ENCODE measurements around the gene MPND.

GRCh38 chr19:4386041-4386782, 42.9 kb downstream of the MPND start:
- TF ChIP-seq CTCF (IDR thresholded peaks at IDR 0.05) (no peak), POLR2A (IDR thresholded peaks at IDR 0.05) (no peak)

Data from thyroid gland (tissue), 4 donors.